ENCODE measurements around the gene CDC42BPA. TPM values are rescaled to one million over a fixed set of nuclear protein-coding genes. Genes with fewer than 3 reads are reported as not detected.

CDC42BPA gene
- total RNA-seq, 1 experiment from 2014 or later = 102 TPM

DNA sequence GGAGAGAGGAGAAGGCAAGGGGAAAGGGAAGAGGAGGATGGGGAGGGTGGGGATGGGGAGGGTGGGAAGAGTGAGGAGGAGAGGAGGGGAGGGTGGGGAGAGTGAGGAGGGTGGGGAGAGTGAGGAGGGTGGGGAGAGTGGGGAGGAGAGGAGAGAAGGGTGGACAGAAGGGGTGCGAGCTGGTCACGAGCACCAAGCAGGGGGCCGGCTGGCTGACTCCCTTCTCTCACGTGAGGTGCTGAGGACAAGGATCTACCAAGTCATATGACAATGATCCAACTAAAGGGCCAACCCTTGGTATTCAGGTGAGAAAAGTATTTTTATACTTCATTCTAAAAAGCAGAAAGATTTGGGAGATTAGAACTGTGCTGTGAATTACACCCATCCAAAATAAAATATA lies 326.4 kb downstream of the CDC42BPA start:
- intact Hi-C loops (cut with micrococcal nuclease) = no loop called here
- ChIA-PET POLR2A (interaction anchor here (2.3 kb wide), 1 partner anchor 17 kb away, joined by 6 read pairs; no protein-coding TSS in a partner anchor), CTCF (interaction anchor here (0.6 to 1.1 kb wide), 2 partner anchors 163 to 491 kb away, joined by 3 read pairs; no protein-coding TSS in a partner anchor)
- H3K4me1 Mint-ChIP-seq (ENCODE audit: insufficient read depth, unreplicated experiment) = no peaks in the 10 kb centered on the region
- H3K36me3 Mint-ChIP-seq (ENCODE audit: insufficient read depth, unreplicated experiment) = peaks cover 58% of the 10 kb centered on the region
- H3K9me3 Mint-ChIP-seq (ENCODE audit: unreplicated experiment) = no peaks in the 10 kb centered on the region
- no peak overlapping the region for H3K4me3 Mint-ChIP-seq (ENCODE audit: unreplicated experiment)
- no peaks in the 10 kb centered on the region for H3K27me3 Mint-ChIP-seq (ENCODE audit: insufficient read depth, unreplicated experiment)
- BruUV-seq (replicated peaks) = no TSS peak
- no peak for TF ChIP-seq CTCF (IDR thresholded peaks at IDR 0.05; ENCODE audit: unreplicated experiment)
- DNase-seq (ENCODE audit: unreplicated experiment) = no peak
- H3K27ac Mint-ChIP-seq (ENCODE audit: low read depth, unreplicated experiment) = no peak overlapping the region

GRCh38 chr1:226990133-226990716 lies 328.1 kb downstream of the CDC42BPA start:
- intact Hi-C loops (cut with micrococcal nuclease) = no loop called here
- no peak for DNase-seq (ENCODE audit: unreplicated experiment)
- Mint-ChIP-seq H3K4me3 (ENCODE audit: unreplicated experiment) (no peak overlapping the region), H3K9me3 (ENCODE audit: unreplicated experiment) (no peaks in the 10 kb centered on the region), H3K36me3 (ENCODE audit: insufficient read depth, unreplicated experiment) (peaks cover 68% of the 10 kb centered on the region), H3K27me3 (ENCODE audit: insufficient read depth, unreplicated experiment) (no peaks in the 10 kb centered on the region), H3K27ac (ENCODE audit: low read depth, unreplicated experiment) (no peak overlapping the region), H3K4me1 (ENCODE audit: insufficient read depth, unreplicated experiment) (no peaks in the 10 kb centered on the region)
- no peak for TF ChIP-seq CTCF (IDR thresholded peaks at IDR 0.05; ENCODE audit: unreplicated experiment)
- CTCF ChIA-PET = interaction anchor here (1.0 kb wide), 1 partner anchor 244 kb away, joined by 3 read pairs; no protein-coding TSS in a partner anchor
- POLR2A ChIA-PET = interaction anchor here (1.0 kb wide), 1 partner anchor 52 kb away, joined by 3 read pairs; no protein-coding TSS in a partner anchor
- TSS peak; percentile 2 for BruUV-seq (replicated peaks)

DNA sequence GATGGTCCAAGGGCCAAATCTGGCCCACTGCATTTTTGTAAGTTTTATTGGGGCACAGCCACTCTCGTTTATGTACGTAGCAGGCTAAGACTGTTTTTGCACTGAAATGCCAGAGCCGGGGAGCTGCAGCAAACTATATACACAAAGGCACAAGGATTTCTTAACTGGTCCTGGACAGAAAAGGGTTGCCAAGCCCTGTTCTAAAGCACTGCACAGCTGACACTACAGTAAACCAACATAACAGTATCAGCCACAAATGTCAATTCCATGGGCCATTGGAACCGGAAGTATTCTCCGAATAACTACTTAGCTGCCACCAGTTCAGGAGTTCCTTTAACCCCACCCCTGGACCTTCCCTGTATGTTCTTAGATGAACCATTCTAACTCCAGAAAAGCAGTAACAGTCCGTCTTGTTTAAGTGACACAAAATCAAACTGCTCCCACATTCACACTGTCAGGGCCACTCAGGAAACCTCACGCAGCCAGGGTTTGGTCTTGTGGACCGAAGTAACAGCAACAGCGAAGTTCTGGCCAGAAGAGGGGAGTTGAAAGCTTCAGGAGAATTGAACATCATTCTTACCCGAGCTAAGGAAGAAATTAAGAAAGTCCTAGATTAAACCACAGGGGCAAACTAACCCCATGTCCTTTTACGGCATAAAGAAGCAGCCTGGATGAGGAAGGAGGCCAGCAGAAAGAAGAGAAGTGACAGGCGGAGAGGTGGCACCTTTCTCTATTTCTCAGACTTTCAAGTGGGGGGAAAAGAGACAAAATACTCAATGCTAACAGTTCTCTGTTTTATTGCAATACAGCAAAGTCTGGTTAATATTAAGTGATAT lies 329.0 kb downstream of the CDC42BPA start:
- Mint-ChIP-seq H3K9me3 (ENCODE audit: unreplicated experiment) (no peaks in the 10 kb centered on the region), H3K27ac (ENCODE audit: low read depth, unreplicated experiment) (no peak overlapping the region), H3K4me3 (ENCODE audit: unreplicated experiment) (no peak overlapping the region), H3K4me1 (ENCODE audit: insufficient read depth, unreplicated experiment) (no peaks in the 10 kb centered on the region), H3K36me3 (ENCODE audit: insufficient read depth, unreplicated experiment) (peaks cover 71% of the 10 kb centered on the region), H3K27me3 (ENCODE audit: insufficient read depth, unreplicated experiment) (no peaks in the 10 kb centered on the region)
- no TSS peak for BruUV-seq (replicated peaks)
- CTCF ChIA-PET = interaction anchor here (0.6 to 1.0 kb wide), 2 partner anchors 70 to 245 kb away, joined by 3 read pairs; no protein-coding TSS in a partner anchor
- TF ChIP-seq CTCF (IDR thresholded peaks at IDR 0.05; ENCODE audit: unreplicated experiment) = no peak
- POLR2A ChIA-PET = no interaction called here
- intact Hi-C loops (cut with micrococcal nuclease) = no loop called here
- DNase-seq (ENCODE audit: unreplicated experiment) = no peak

GRCh38 chr1:226988334-226988666 lies 330.0 kb downstream of the CDC42BPA start:
- POLR2A ChIA-PET = no interaction called here
- H3K27me3 Mint-ChIP-seq (ENCODE audit: insufficient read depth, unreplicated experiment) = no peaks in the 10 kb centered on the region
- no TSS peak for BruUV-seq (replicated peaks)
- intact Hi-C loops (cut with micrococcal nuclease) = no loop called here
- H3K36me3 Mint-ChIP-seq (ENCODE audit: insufficient read depth, unreplicated experiment) = peaks cover 78% of the 10 kb centered on the region
- H3K9me3 Mint-ChIP-seq (ENCODE audit: unreplicated experiment) = no peaks in the 10 kb centered on the region
- no peaks in the 10 kb centered on the region for H3K4me1 Mint-ChIP-seq (ENCODE audit: insufficient read depth, unreplicated experiment)
- TF ChIP-seq CTCF (IDR thresholded peaks at IDR 0.05; ENCODE audit: unreplicated experiment) = no peak
- DNase-seq (ENCODE audit: unreplicated experiment) = no peak
- H3K4me3 Mint-ChIP-seq (ENCODE audit: unreplicated experiment) = no peak overlapping the region
- CTCF ChIA-PET = interaction anchor here (0.6 kb wide), 2 partner anchors 159 to 681 kb away, joined by 3 read pairs; no protein-coding TSS in a partner anchor
- no peak overlapping the region for H3K27ac Mint-ChIP-seq (ENCODE audit: low read depth, unreplicated experiment)
